ENCODE data around the gene CYP3A5. TPM values are rescaled to one million over a fixed set of nuclear protein-coding genes. Genes with fewer than 3 reads are reported as not detected.

The CYP3A5 gene
- total and polyA plus RNA-seq, 11 donors = 0.06 to 0.52 (median 0.23) TPM; not detected in 6

DNA sequence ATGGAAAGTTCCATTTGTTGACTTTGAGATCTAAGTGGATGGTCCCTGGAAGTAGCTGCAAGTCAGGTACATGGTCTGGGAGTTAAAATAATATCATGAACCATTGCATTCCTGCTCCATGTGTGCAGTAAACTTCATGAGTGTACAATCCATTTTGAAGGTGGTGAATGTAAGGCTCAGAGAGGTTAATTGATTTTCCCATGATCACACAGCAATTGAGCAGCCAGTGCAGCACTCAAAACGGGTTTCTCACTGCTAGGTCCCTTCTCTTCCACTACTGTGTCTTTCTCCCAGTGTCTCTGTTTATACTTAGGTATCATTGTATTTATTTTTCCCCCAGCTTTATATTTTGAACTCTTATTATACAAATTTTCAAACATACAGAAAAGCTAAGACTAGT lies 53.1 kb downstream of the CYP3A5 start:
- 83 to 97% (median 93%) methylated on average over 1 of the region's 1 CpG for WGBS, 4 donors
- H3K27me3 ChIP-seq = no peaks in the 10 kb centered on the region
- peaks cover 0 to 15% (median under 1%) of the 10 kb centered on the region in 12 donors for H3K4me1 ChIP-seq
- H3K36me3 ChIP-seq = peaks cover 0 to 100% (median 98%) of the 10 kb centered on the region in 9 donors
- TF ChIP-seq POLR2A (IDR thresholded peaks at IDR 0.05) = no peak
- TF ChIP-seq, protein P1, sequence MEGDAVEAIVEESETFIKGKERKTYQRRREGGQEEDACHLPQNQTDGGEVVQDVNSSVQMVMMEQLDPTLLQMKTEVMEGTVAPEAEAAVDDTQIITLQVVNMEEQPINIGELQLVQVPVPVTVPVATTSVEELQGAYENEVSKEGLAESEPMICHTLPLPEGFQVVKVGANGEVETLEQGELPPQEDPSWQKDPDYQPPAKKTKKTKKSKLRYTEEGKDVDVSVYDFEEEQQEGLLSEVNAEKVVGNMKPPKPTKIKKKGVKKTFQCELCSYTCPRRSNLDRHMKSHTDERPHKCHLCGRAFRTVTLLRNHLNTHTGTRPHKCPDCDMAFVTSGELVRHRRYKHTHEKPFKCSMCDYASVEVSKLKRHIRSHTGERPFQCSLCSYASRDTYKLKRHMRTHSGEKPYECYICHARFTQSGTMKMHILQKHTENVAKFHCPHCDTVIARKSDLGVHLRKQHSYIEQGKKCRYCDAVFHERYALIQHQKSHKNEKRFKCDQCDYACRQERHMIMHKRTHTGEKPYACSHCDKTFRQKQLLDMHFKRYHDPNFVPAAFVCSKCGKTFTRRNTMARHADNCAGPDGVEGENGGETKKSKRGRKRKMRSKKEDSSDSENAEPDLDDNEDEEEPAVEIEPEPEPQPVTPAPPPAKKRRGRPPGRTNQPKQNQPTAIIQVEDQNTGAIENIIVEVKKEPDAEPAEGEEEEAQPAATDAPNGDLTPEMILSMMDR (IDR thresholded peaks at IDR 0.05) = no peak
- DNase-seq = no peak
- no peaks in the 10 kb centered on the region for H3K9me3 ChIP-seq
- intact Hi-C loops (cut with DNase I) = loop anchor here in 1 of 10 donors (10.0 kb wide), 1 partner anchor 112 kb away; no protein-coding TSS in a partner anchor
- no peak for ATAC-seq
- H3K27ac ChIP-seq = no peak overlapping the region
- H3K4me3 ChIP-seq = no peak overlapping the region

DNA sequence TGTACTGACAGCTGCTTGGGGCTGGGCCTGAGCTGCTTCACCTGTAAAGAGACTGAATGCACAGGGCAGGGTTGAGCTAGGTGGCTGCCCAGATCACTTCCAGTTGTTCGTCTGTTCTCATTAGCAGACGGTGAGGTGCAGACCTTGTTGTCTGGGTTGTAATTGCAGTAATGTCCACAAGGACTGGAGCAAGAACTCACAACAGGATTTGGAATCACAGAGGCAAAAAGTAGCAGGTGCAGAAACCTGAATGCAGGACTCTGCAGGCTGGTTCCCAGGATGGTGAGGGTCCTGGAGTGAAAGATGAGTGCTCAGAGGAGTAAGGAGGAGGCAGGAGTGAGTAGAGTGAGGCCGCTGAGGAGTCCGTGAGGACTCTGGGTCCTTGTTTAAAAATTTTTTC lies 53.8 kb downstream of the CYP3A5 start:
- no peaks in the 10 kb centered on the region for H3K9me3 ChIP-seq
- DNase-seq = no peak
- no peak overlapping the region for H3K4me3 ChIP-seq
- ATAC-seq = no peak
- intact Hi-C loops (cut with DNase I) = loop anchor here in 1 of 10 donors (10.0 kb wide), 1 partner anchor 111 kb away; no protein-coding TSS in a partner anchor
- WGBS, 4 donors = 93 to 99% (median 95%) methylated on average over 4 of the region's 4 CpGs
- H3K27me3 ChIP-seq = no peaks in the 10 kb centered on the region
- TF ChIP-seq, protein P1 (IDR thresholded peaks at IDR 0.05) = no peak
- TF ChIP-seq POLR2A (IDR thresholded peaks at IDR 0.05) = no peak
- H3K27ac ChIP-seq = no peak overlapping the region
- H3K36me3 ChIP-seq = peaks cover 0 to 100% (median 100%) of the 10 kb centered on the region in 9 donors
- H3K4me1 ChIP-seq = peaks cover 0 to 8% (median 0%) of the 10 kb centered on the region in 12 donors

DNA sequence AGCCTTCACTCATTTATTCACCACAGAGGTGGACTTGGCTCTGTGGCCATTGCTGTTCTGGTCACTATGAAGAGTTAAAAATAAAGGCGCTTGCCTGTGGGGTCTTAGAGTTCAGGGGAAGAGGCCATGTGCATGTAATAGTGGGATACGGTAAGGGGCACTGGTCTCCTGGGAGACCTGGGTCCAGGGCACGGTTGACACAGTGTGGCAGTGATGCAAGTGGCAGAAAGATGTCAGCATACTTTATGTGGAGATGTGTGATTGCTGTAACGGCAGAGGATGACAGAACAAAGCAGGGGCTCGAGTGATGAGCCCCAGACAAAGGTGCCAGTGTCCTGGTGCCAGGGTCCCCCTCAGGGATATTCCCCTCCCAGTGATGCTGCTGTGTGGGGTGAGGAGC lies 54.5 kb downstream of the CYP3A5 start:
- DNase-seq (no peak), ATAC-seq (no peak)
- Histone ChIP-seq H3K36me3 (peaks cover 0 to 100% (median 100%) of the 10 kb centered on the region in 9 donors), H3K27ac (no peak overlapping the region), H3K4me3 (no peak overlapping the region), H3K27me3 (no peaks in the 10 kb centered on the region), H3K9me3 (no peaks in the 10 kb centered on the region), H3K4me1 (peaks cover 0 to 6% (median 0%) of the 10 kb centered on the region in 12 donors)
- no peak for TF ChIP-seq POLR2A (IDR thresholded peaks at IDR 0.05)
- TF ChIP-seq, protein P1 (IDR thresholded peaks at IDR 0.05) = no peak
- 80 to 89% (median 85%) methylated on average over 5 of the region's 5 CpGs for whole genome bisulfite sequencing, 4 donors
- intact Hi-C loops (cut with DNase I) = loop anchor here in 1 of 10 donors (10.0 kb wide), 1 partner anchor 111 kb away; no protein-coding TSS in a partner anchor

DNA sequence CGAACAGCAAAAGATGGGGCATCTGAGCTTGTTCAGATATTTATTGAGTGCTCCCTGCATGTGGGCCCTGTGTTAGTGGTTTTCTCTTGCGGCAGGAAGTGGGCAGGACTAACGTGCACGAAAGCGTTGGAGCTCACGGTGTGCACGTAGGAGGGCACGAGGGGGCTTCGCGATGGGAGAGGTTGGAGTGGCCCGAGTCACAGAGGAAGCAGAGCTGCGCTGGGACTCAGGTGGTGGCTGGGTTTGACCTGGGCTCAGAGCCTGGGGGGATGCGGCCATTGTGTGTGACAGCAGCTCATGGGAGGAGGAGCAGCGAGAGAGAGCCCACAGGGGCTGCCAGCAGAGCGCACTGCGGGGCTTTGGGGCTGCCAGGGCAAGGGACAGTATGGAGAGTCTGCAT lies 55.3 kb downstream of the CYP3A5 start:
- H3K27ac ChIP-seq = no peak overlapping the region
- ATAC-seq (no peak), DNase-seq (no peak)
- WGBS, 4 donors = 83 to 94% (median 91%) methylated on average over 16 of the region's 16 CpGs
- no peak overlapping the region for H3K4me3 ChIP-seq
- peaks cover 0 to 6% (median 0%) of the 10 kb centered on the region in 12 donors for H3K4me1 ChIP-seq
- peaks cover 0 to 100% (median 100%) of the 10 kb centered on the region in 9 donors for H3K36me3 ChIP-seq
- no peaks in the 10 kb centered on the region for H3K9me3 ChIP-seq
- TF ChIP-seq POLR2A (IDR thresholded peaks at IDR 0.05) = no peak
- TF ChIP-seq, protein P1 (IDR thresholded peaks at IDR 0.05) = no peak
- intact Hi-C loops (cut with DNase I) = loop anchor here in 1 of 10 donors (10.0 kb wide), 1 partner anchor 110 kb away; no protein-coding TSS in a partner anchor
- no peaks in the 10 kb centered on the region for H3K27me3 ChIP-seq
